ENCODE measurements around the gene CHIC2. TPM values are rescaled to one million over a fixed set of nuclear protein-coding genes. Genes with fewer than 3 reads are reported as not detected.
"Not testable (repeated sequence)": the region's sequence is repeated elsewhere in the genome, so short reads cannot be mapped to it uniquely, and the experiment has no call there.

CHIC2 gene
- total and polyA plus RNA-seq, 4 donors: 18.4 to 31.9 (median 27.7) TPM

- Histone ChIP-seq H3K27ac (ENCODE audit: low read depth in 1 of 2, low read length in 2 of 2) (no peak overlapping the region), H3K27me3 (ENCODE audit: control insufficient read depth in 1 of 2, insufficient read depth in 2 of 2, low read length in 1 of 2) (no peaks in the 10 kb centered on the region), H3K9me3 (ENCODE audit: control insufficient read depth, low read length) (no peaks in the 10 kb centered on the region), H3K4me1 (ENCODE audit: control insufficient read depth in 1 of 2, insufficient read depth in 2 of 2, low read length in 2 of 2) (peaks cover 2 to 6% of the 10 kb centered on the region in 2 donors), H3K36me3 (ENCODE audit: control insufficient read depth in 1 of 2, insufficient read depth in 2 of 2, low read length in 1 of 2) (no peaks in the 10 kb centered on the region), H3K4me3 (ENCODE audit: low read length in 2 of 2) (peak overlapping the region in 1 of 2 donors; percentile 26)
- 18 to 35% methylated on average over 2 of the region's 2 CpGs for WGBS, 2 donors
- intact Hi-C loops (cut with DNase I): loop anchor here (5.0 to 10.0 kb wide), 4 partner anchors 105 to 345 kb away; partner anchors contain the start of gene PDGFRA (in 2 of the 2)
- no peak for DNase-seq
- no peak for ATAC-seq (ENCODE audit: low FRiP score)
These were observed 4.3 kb downstream of the CHIC2 start for GRCh38 chr4:54060116-54060515.

- intact Hi-C loops (cut with DNase I): no loop called here
- Histone ChIP-seq H3K36me3 (ENCODE audit: control insufficient read depth in 1 of 2, insufficient read depth in 2 of 2, low read length in 1 of 2) (no peaks in the 10 kb centered on the region), H3K9me3 (ENCODE audit: control insufficient read depth, low read length) (no peaks in the 10 kb centered on the region), H3K4me3 (ENCODE audit: low read length in 2 of 2) (no peak overlapping the region), H3K27me3 (ENCODE audit: control insufficient read depth in 1 of 2, insufficient read depth in 2 of 2, low read length in 1 of 2) (no peaks in the 10 kb centered on the region), H3K4me1 (ENCODE audit: control insufficient read depth in 1 of 2, insufficient read depth in 2 of 2, low read length in 2 of 2) (peaks cover 2 to 6% of the 10 kb centered on the region in 2 donors), H3K27ac (ENCODE audit: low read depth in 1 of 2, low read length in 2 of 2) (no peak overlapping the region)
- WGBS, 2 donors: 88 to 90% methylated on average over 3 of the region's 3 CpGs
- ATAC-seq (ENCODE audit: low FRiP score) (no peak), DNase-seq (no peak)
These were observed 6.2 kb downstream of the CHIC2 start for GRCh38 chr4:54058171-54058570.

GRCh38 chr4:54056360-54056759 is 8.0 kb downstream of the CHIC2 start:
- Histone ChIP-seq H3K9me3 (ENCODE audit: control insufficient read depth, low read length) (no peaks in the 10 kb centered on the region), H3K4me3 (ENCODE audit: low read length in 2 of 2) (no peak overlapping the region), H3K27me3 (ENCODE audit: control insufficient read depth in 1 of 2, insufficient read depth in 2 of 2, low read length in 1 of 2) (no peaks in the 10 kb centered on the region), H3K36me3 (ENCODE audit: control insufficient read depth in 1 of 2, insufficient read depth in 2 of 2, low read length in 1 of 2) (no peaks in the 10 kb centered on the region), H3K27ac (ENCODE audit: low read depth in 1 of 2, low read length in 2 of 2) (no peak overlapping the region), H3K4me1 (ENCODE audit: control insufficient read depth in 1 of 2, insufficient read depth in 2 of 2, low read length in 2 of 2) (peaks cover 2 to 6% of the 10 kb centered on the region in 2 donors)
- DNase-seq (no peak), ATAC-seq (ENCODE audit: low FRiP score) (no peak)
- intact Hi-C loops (cut with DNase I): no loop called here

- Histone ChIP-seq H3K27ac (ENCODE audit: low read depth in 1 of 2, low read length in 2 of 2) (no peak overlapping the region), H3K4me1 (ENCODE audit: control insufficient read depth in 1 of 2, insufficient read depth in 2 of 2, low read length in 2 of 2) (peaks cover 2 to 8% of the 10 kb centered on the region in 2 donors), H3K27me3 (ENCODE audit: control insufficient read depth in 1 of 2, insufficient read depth in 2 of 2, low read length in 1 of 2) (no peaks in the 10 kb centered on the region), H3K9me3 (ENCODE audit: control insufficient read depth, low read length) (no peaks in the 10 kb centered on the region), H3K36me3 (ENCODE audit: control insufficient read depth in 1 of 2, insufficient read depth in 2 of 2, low read length in 1 of 2) (no peaks in the 10 kb centered on the region), H3K4me3 (ENCODE audit: low read length in 2 of 2) (no peak overlapping the region)
- intact Hi-C loops (cut with DNase I): no loop called here
- no peak for ATAC-seq (ENCODE audit: low FRiP score)
- 94 to 99% methylated on average over 1 of the region's 1 CpG for WGBS, 2 donors
- no peak for DNase-seq
These were observed 8.9 kb downstream of the CHIC2 start for GRCh38 chr4:54055494-54055893.

DNA sequence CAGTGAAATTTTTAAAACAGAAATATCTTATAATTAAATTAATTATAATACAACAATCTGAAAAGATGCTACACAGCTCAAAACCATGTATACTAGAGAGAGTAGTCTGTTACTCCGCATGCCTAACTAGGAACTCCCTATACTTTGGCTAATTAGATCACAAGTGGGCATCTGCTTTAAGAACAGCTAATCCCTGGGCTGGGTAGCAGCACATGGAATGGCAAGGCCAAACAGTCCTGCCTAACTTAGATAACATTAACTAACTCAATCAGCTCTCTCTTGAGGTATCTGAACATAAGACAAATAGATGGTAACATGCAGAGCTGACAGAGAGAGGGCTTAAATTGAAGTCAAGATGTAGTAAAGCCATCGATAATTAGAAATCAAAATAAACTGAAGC is 9.9 kb downstream of the CHIC2 start:
- Histone ChIP-seq H3K27me3 (ENCODE audit: control insufficient read depth in 1 of 2, insufficient read depth in 2 of 2, low read length in 1 of 2) (no peaks in the 10 kb centered on the region), H3K36me3 (ENCODE audit: control insufficient read depth in 1 of 2, insufficient read depth in 2 of 2, low read length in 1 of 2) (no peaks in the 10 kb centered on the region), H3K4me3 (ENCODE audit: low read length in 2 of 2) (no peak overlapping the region), H3K4me1 (ENCODE audit: control insufficient read depth in 1 of 2, insufficient read depth in 2 of 2, low read length in 2 of 2) (peaks cover 2 to 8% of the 10 kb centered on the region in 2 donors), H3K27ac (ENCODE audit: low read depth in 1 of 2, low read length in 2 of 2) (no peak overlapping the region), H3K9me3 (ENCODE audit: control insufficient read depth, low read length) (no peaks in the 10 kb centered on the region)
- WGBS, 2 donors: 96 to 97% methylated on average over 2 of the region's 2 CpGs
- no peak for DNase-seq
- intact Hi-C loops (cut with DNase I): no loop called here
- no peak for ATAC-seq (ENCODE audit: low FRiP score)

- H3K4me3 ChIP-seq (ENCODE audit: low read length in 2 of 2); intact Hi-C loops (cut with DNase I); H3K4me1 ChIP-seq (ENCODE audit: control insufficient read depth in 1 of 2, insufficient read depth in 2 of 2, low read length in 2 of 2); H3K36me3 ChIP-seq (ENCODE audit: control insufficient read depth in 1 of 2, insufficient read depth in 2 of 2, low read length in 1 of 2); H3K9me3 ChIP-seq (ENCODE audit: control insufficient read depth, low read length); ATAC-seq (ENCODE audit: low FRiP score); H3K27ac ChIP-seq (ENCODE audit: low read depth in 1 of 2, low read length in 2 of 2); H3K27me3 ChIP-seq (ENCODE audit: control insufficient read depth in 1 of 2, insufficient read depth in 2 of 2, low read length in 1 of 2): not testable (repeated sequence)
- peak in 1 of 2 donors; percentile 49 for DNase-seq
- WGBS, 2 donors: 77 to 85% methylated on average over 5 of the region's 5 CpGs
These were observed 11.1 kb downstream of the CHIC2 start for GRCh38 chr4:54053322-54053721.

GRCh38 chr4:54050214-54050904 is 14.0 kb downstream of the CHIC2 start:
- no peak overlapping the region for H3K27ac ChIP-seq (ENCODE audit: low read depth in 1 of 2, low read length in 2 of 2)
- H3K9me3 ChIP-seq (ENCODE audit: control insufficient read depth, low read length): no peaks in the 10 kb centered on the region
- 15% methylated on average over 1 of the region's 1 CpG for WGBS, 2 donors
- H3K36me3 ChIP-seq (ENCODE audit: control insufficient read depth in 1 of 2, insufficient read depth in 2 of 2, low read length in 1 of 2): no peaks in the 10 kb centered on the region
- ATAC-seq (ENCODE audit: low FRiP score): no peak
- no peaks in the 10 kb centered on the region for H3K27me3 ChIP-seq (ENCODE audit: control insufficient read depth in 1 of 2, insufficient read depth in 2 of 2, low read length in 1 of 2)
- no peak for DNase-seq
- peaks cover 0 to 3% of the 10 kb centered on the region in 2 donors for H3K4me1 ChIP-seq (ENCODE audit: control insufficient read depth in 1 of 2, insufficient read depth in 2 of 2, low read length in 2 of 2)
- no peak overlapping the region for H3K4me3 ChIP-seq (ENCODE audit: low read length in 2 of 2)
- intact Hi-C loops (cut with DNase I): no loop called here

- H3K27me3 ChIP-seq (ENCODE audit: control insufficient read depth in 1 of 2, insufficient read depth in 2 of 2, low read length in 1 of 2); H3K4me1 ChIP-seq (ENCODE audit: control insufficient read depth in 1 of 2, insufficient read depth in 2 of 2, low read length in 2 of 2); H3K4me3 ChIP-seq (ENCODE audit: low read length in 2 of 2); H3K36me3 ChIP-seq (ENCODE audit: control insufficient read depth in 1 of 2, insufficient read depth in 2 of 2, low read length in 1 of 2); intact Hi-C loops (cut with DNase I); H3K27ac ChIP-seq (ENCODE audit: low read depth in 1 of 2, low read length in 2 of 2); ATAC-seq (ENCODE audit: low FRiP score); DNase-seq; H3K9me3 ChIP-seq (ENCODE audit: control insufficient read depth, low read length): not testable (repeated sequence)
- WGBS, 2 donors: 86 to 88% methylated on average over 3 to 4 of the region's 4 CpGs
These were observed 20.8 kb downstream of the CHIC2 start for GRCh38 chr4:54043630-54044029.

DNA sequence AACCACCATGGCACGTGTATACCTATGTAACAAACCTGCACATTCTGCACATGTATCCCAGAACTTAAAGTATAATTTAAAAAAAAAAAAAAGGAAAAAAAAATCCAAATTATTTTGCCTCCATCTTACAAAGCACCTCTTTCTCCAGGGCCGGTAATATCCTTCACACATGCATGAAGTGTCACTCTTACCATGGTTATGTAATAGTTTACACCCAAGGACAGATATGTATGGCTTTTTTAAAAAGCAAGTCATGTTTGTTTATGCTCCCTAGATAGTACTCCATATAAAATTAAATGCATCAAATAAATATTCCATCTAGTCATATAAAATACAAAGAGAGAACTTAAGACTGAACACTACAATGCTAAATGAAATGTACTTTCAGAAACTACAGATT is 22.5 kb downstream of the CHIC2 start:
- WGBS, 2 donors: 77 to 87% methylated on average over 2 of the region's 2 CpGs

More for the DNA sequence above, 22.5 kb downstream of the CHIC2 start:
- no peak overlapping the region for H3K4me3 ChIP-seq (ENCODE audit: low read length in 2 of 2)
- no peaks in the 10 kb centered on the region for H3K9me3 ChIP-seq (ENCODE audit: control insufficient read depth, low read length)
- DNase-seq (no peak), ATAC-seq (ENCODE audit: low FRiP score) (no peak)
- intact Hi-C loops (cut with DNase I): no loop called here
- no peaks in the 10 kb centered on the region for H3K27me3 ChIP-seq (ENCODE audit: control insufficient read depth in 1 of 2, insufficient read depth in 2 of 2, low read length in 1 of 2)
- H3K4me1 ChIP-seq (ENCODE audit: control insufficient read depth in 1 of 2, insufficient read depth in 2 of 2, low read length in 2 of 2): no peaks in the 10 kb centered on the region
- H3K27ac ChIP-seq (ENCODE audit: low read depth in 1 of 2, low read length in 2 of 2): no peak overlapping the region
- no peaks in the 10 kb centered on the region for H3K36me3 ChIP-seq (ENCODE audit: control insufficient read depth in 1 of 2, insufficient read depth in 2 of 2, low read length in 1 of 2)
